CD14-positive monocyte (primary cell): ENCODE measurements around the gene LCORL. TPM values are rescaled to one million over a fixed set of nuclear protein-coding genes. Genes with fewer than 3 reads are reported as not detected.

ENCODE experiments used
- DNase-seq, 3 donors: peaks; one replicate each; pipeline ENCODE4 v3.0.0-alpha.2; 2011 to 2022
- H2AFZ ChIP-seq: 2 replicates; pipeline ENCODE4 v1.6.0; 2012; ENCODE audit warnings: mild to moderate bottlenecking, low read depth, low read length, inconsistent platforms; ENCODE audit not compliant: insufficient read depth, poor library complexity, severe bottlenecking
- H3K27ac ChIP-seq, 2 donors: 1 replicate in 1 of 2; 2 replicates in 1 of 2; pipeline ENCODE4 v1.5.1; 2012 to 2013; ENCODE audit warnings: low read length in 2 of 2, control low read depth in 1 of 2, inconsistent platforms in 1 of 2, low read depth in 1 of 2, mild to moderate bottlenecking in 1 of 2
- H3K27me3 ChIP-seq, 2 donors: one replicate each; pipeline versions ENCODE4 v1.6.0 to v1.6.1; 2011 to 2013; ENCODE audit warnings: low read length in 2 of 2; ENCODE audit not compliant: control insufficient read depth in 2 of 2, insufficient read depth in 2 of 2
- H3K36me3 ChIP-seq, 2 donors: replicated peaks in 1 of 2; 1 replicate in 1 of 2; 2 replicates in 1 of 2; pipeline versions ENCODE4 v1.5.1 to v1.6.1; 2012 to 2013; ENCODE audit warnings: low read length in 2 of 2, control low read depth in 1 of 2, inconsistent platforms in 1 of 2, mild to moderate bottlenecking in 1 of 2; ENCODE audit not compliant: insufficient read depth in 2 of 2, control insufficient read depth in 1 of 2
- H3K4me1 ChIP-seq, 2 donors: 1 replicate in 1 of 2; 2 replicates in 1 of 2; pipeline versions ENCODE4 v1.5.1 to v1.6.1; 2012 to 2013; ENCODE audit warnings: low read length in 2 of 2, control low read depth in 1 of 2, inconsistent platforms in 1 of 2, mild to moderate bottlenecking in 1 of 2, moderate library complexity in 1 of 2; ENCODE audit not compliant: insufficient read depth in 2 of 2, control insufficient read depth in 1 of 2
- H3K4me2 ChIP-seq: replicated peaks from 2 replicates; pipeline ENCODE3; 2012; ENCODE audit warnings: low read length, moderate library complexity, mild to moderate bottlenecking; ENCODE audit not compliant: poor library complexity, severe bottlenecking; ENCODE audit errors: extremely low read depth
- H3K4me3 ChIP-seq, 3 experiments: fragments of 200-600 bp in 1 of 3; sonication (generic) in 1 of 3; replicated peaks in 1 of 3; 1 replicate in 2 of 3; 2 replicates in 1 of 3; pipeline ENCODE4 v1.5.1; 2011 to 2013; ENCODE audit warnings: low read length in 3 of 3, mild to moderate bottlenecking in 3 of 3, control low read depth in 2 of 3, low read depth in 2 of 3, inconsistent platforms in 1 of 3, moderate library complexity in 1 of 3
- H3K79me2 ChIP-seq: 2 replicates; pipeline ENCODE4 v1.6.0; 2012; ENCODE audit warnings: mild to moderate bottlenecking, control low read depth, inconsistent platforms, low read length, moderate library complexity; ENCODE audit not compliant: insufficient read depth
- H3K9ac ChIP-seq: 2 replicates; pipeline ENCODE4 v1.6.0; 2017; ENCODE audit warnings: low read length, mild to moderate bottlenecking; ENCODE audit not compliant: insufficient read depth, poor library complexity, severe bottlenecking
- H3K9me3 ChIP-seq, 2 donors: replicated peaks in 1 of 2; 1 replicate in 1 of 2; 2 replicates in 1 of 2; pipeline versions ENCODE4 v1.5.1 to v1.6.1; 2012 to 2013; ENCODE audit warnings: low read length in 2 of 2, control low read depth in 1 of 2; ENCODE audit not compliant: control insufficient read depth in 1 of 2, insufficient read depth in 1 of 2
- H4K20me1 ChIP-seq: 2 replicates; pipeline ENCODE4 v1.6.0; 2012; ENCODE audit warnings: mild to moderate bottlenecking, low read length, control low read depth, moderate library complexity; ENCODE audit not compliant: insufficient read depth
- H3K27ac Mint-ChIP-seq, 7 donors: one replicate each; pipeline ENCODE4 v1.8.0; 2020; ENCODE audit warnings: mild to moderate bottlenecking in 7 of 7, mixed read lengths in 7 of 7, moderate library complexity in 6 of 7, inconsistent platforms in 2 of 7
- H3K27me3 Mint-ChIP-seq, 3 donors: one replicate each; pipeline ENCODE4 v1.8.0; 2021 to 2022; ENCODE audit warnings: low read depth in 3 of 3, mild to moderate bottlenecking in 3 of 3, mixed read lengths in 3 of 3, moderate library complexity in 3 of 3, inconsistent platforms in 1 of 3
- H3K36me3 Mint-ChIP-seq, 2 donors: one replicate each; pipeline ENCODE4 v1.8.0; 2020; ENCODE audit warnings: mixed read lengths in 2 of 2, inconsistent platforms in 1 of 2, mild to moderate bottlenecking in 1 of 2
- H3K4me1 Mint-ChIP-seq: one replicate; pipeline ENCODE4 v1.8.0; 2020; ENCODE audit warnings: mild to moderate bottlenecking, mixed read lengths
- H3K4me3 Mint-ChIP-seq, 2 donors: one replicate each; pipeline ENCODE4 v1.8.0; 2020; ENCODE audit warnings: mild to moderate bottlenecking in 2 of 2, mixed read lengths in 2 of 2, moderate library complexity in 1 of 2
- H3K9me3 Mint-ChIP-seq, 7 donors: one replicate each; pipeline ENCODE4 v1.8.0; 2020 to 2022; ENCODE audit warnings: mixed read lengths in 7 of 7, mild to moderate bottlenecking in 6 of 7, moderate library complexity in 6 of 7, inconsistent platforms in 2 of 7
- CTCF ChIP-seq: fragments of 200-600 bp; IDR thresholded peaks from one replicate; pipeline ENCODE4 v1.8.0; 2022; ENCODE audit warnings: antibody characterized with exemption, mild to moderate bottlenecking
- WGBS: methylation state at CpG from one replicate; pipeline ENCODE4 v1.1.5; 2013; ENCODE audit warnings: missing lambda C conversion rate; ENCODE audit not compliant: insufficient coverage; 5-methylcytosine and 5-hydroxymethylcytosine counted together
- intact Hi-C, 2 donors: fragments of 100-400 bp; cut with micrococcal nuclease; formaldehyde crosslinking; loops; one replicate each; pipeline versions ENCODE4 v1.15.0 to v1.15.1; 2023
- polyA plus RNA-seq, 3 donors: library from polyadenylated mRNA; depleted of rRNA in 1 of 3; unstranded in 2 of 3; stranded (reverse) in 1 of 3; fragments of 300-500 nt in 2 of 3; fragments of >200 nt in 1 of 3; fragmentation: Illumina TruSeq in 2 of 3; gene quantifications; 1 replicate in 2 of 3; 2 replicates in 1 of 3; pipeline ENCODE4 v1.2.3, GENCODE V29; 2012 to 2021

LCORL gene
- polyA plus RNA-seq, 3 donors: 3.1 to 19.1 (median 9.6) TPM

DNA sequence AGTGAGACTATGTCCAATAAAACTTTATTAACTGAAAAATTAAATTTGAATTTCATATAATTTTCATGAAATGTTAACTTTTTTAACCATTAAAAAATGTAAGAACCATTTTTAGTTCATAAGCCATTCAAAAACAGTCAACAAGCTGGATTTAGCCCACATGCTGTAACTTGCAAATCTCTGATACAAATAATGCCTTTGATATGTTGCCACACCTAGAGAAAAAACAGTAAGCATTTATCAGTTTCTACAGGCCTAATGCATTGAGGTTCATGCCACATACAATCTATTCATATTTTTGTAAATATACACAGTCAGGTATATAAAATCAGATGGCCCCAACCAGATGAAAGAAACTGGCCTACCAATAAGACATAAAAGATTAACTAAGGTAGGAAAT lies 52.8 kb downstream of the LCORL start:
- H3K79me2 ChIP-seq: peaks cover 28% of the 10 kb centered on the region
- H3K36me3 Mint-ChIP-seq: peaks cover 0 to 5% of the 10 kb centered on the region in 2 donors
- intact Hi-C loops: no loop called here
- no peaks in the 10 kb centered on the region for H3K36me3 ChIP-seq
- no peaks in the 10 kb centered on the region for H3K27me3 ChIP-seq
- no peak overlapping the region for H3K4me3 ChIP-seq
- H3K27ac Mint-ChIP-seq: no peak overlapping the region
- no peak overlapping the region for H3K27ac ChIP-seq
- no peaks in the 10 kb centered on the region for H3K4me1 Mint-ChIP-seq
- H4K20me1 ChIP-seq: peaks cover 4% of the 10 kb centered on the region
- TF ChIP-seq CTCF: no peak
- no peak overlapping the region for H3K9ac ChIP-seq
- no peaks in the 10 kb centered on the region for H3K4me1 ChIP-seq
- H3K4me3 Mint-ChIP-seq: no peak overlapping the region
- DNase-seq: no peak
- no peaks in the 10 kb centered on the region for H3K27me3 Mint-ChIP-seq
- H2AFZ ChIP-seq: no peak overlapping the region
- no peaks in the 10 kb centered on the region for H3K9me3 ChIP-seq
- no peak overlapping the region for H3K4me2 ChIP-seq
- H3K9me3 Mint-ChIP-seq: no peaks in the 10 kb centered on the region

- no peaks in the 10 kb centered on the region for H3K27me3 ChIP-seq
- peaks cover 6% of the 10 kb centered on the region in 2 donors for H3K36me3 ChIP-seq
- H3K4me1 ChIP-seq: no peaks in the 10 kb centered on the region
- H4K20me1 ChIP-seq: peaks cover 14% of the 10 kb centered on the region
- H3K9ac ChIP-seq: no peak overlapping the region
- Mint-ChIP-seq H3K36me3 (peaks cover 3 to 8% of the 10 kb centered on the region in 2 donors), H3K4me1 (no peaks in the 10 kb centered on the region), H3K27ac (no peak overlapping the region), H3K9me3 (no peaks in the 10 kb centered on the region), H3K4me3 (no peak overlapping the region), H3K27me3 (no peaks in the 10 kb centered on the region)
- no peak overlapping the region for H3K27ac ChIP-seq
- no peak for DNase-seq
- no peak overlapping the region for H2AFZ ChIP-seq
- no peak overlapping the region for H3K4me3 ChIP-seq
- H3K79me2 ChIP-seq: peaks cover 25% of the 10 kb centered on the region
- no peaks in the 10 kb centered on the region for H3K9me3 ChIP-seq
- H3K4me2 ChIP-seq: no peak overlapping the region
- no CpG with 5 or more reads among the region's 1 CpG for WGBS
- no peak for TF ChIP-seq CTCF
- intact Hi-C loops: no loop called here
Measured at GRCh38 chr4:17967078-17967477, 54.5 kb downstream of the LCORL start.
